Esophagus (tissue), 2 donors: ENCODE measurements around the gene ATXN1. TPM values are rescaled to one million over a fixed set of nuclear protein-coding genes. Genes with fewer than 3 reads are reported as not detected.

ENCODE experiments used
- H3K27ac ChIP-seq, 2 donors: one replicate each; pipeline ENCODE4 v1.5.1; 2013; ENCODE audit warnings: low read depth in 2 of 2, mild to moderate bottlenecking in 2 of 2, inconsistent platforms in 1 of 2, low read length in 1 of 2, moderate library complexity in 1 of 2
- H3K27me3 ChIP-seq, 2 donors: one replicate each; pipeline ENCODE4 v1.6.1; 2013; ENCODE audit warnings: low read length in 2 of 2, control low read depth in 1 of 2, mild to moderate bottlenecking in 1 of 2; ENCODE audit not compliant: insufficient read depth in 2 of 2, control insufficient read depth in 1 of 2
- H3K36me3 ChIP-seq, 2 donors: one replicate each; pipeline ENCODE4 v1.6.1; 2013; ENCODE audit warnings: low read length in 1 of 2; ENCODE audit not compliant: control insufficient read depth in 2 of 2, insufficient read depth in 2 of 2
- H3K4me1 ChIP-seq, 2 donors: one replicate each; pipeline ENCODE4 v1.6.1; 2013; ENCODE audit warnings: low read length in 1 of 2; ENCODE audit not compliant: control insufficient read depth in 2 of 2, insufficient read depth in 2 of 2
- H3K4me3 ChIP-seq, 2 donors: one replicate each; pipeline ENCODE4 v1.5.1; 2013; ENCODE audit warnings: low read length in 2 of 2, mild to moderate bottlenecking in 2 of 2, low read depth in 1 of 2, moderate library complexity in 1 of 2
- H3K9me3 ChIP-seq, 2 donors: one replicate each; pipeline ENCODE4 v1.6.1; 2013; ENCODE audit warnings: mild to moderate bottlenecking in 2 of 2, low read depth in 1 of 2, low read length in 1 of 2, moderate library complexity in 1 of 2; ENCODE audit not compliant: control insufficient read depth in 2 of 2, insufficient read depth in 1 of 2
- WGBS, 2 donors: extraction: QIAGEN DNeasy Blood & Tissue Kit; methylation state at CpG; one replicate each; pipeline ENCODE4 v1.1.7; 2013; 5-methylcytosine and 5-hydroxymethylcytosine counted together
- polyA plus RNA-seq, 2 donors: library from polyadenylated mRNA; stranded (reverse); fragments of 200-250 nt; gene quantifications; one replicate each; pipeline ENCODE4 v1.2.3, GENCODE V29; 2013
- donor health status: healthy with polysubstance abuse.
- donor health status: Bipolar disorder and iron deficiency.

Gene ATXN1
- polyA plus RNA-seq, 2 donors: 4.3 to 8.8 TPM

DNA sequence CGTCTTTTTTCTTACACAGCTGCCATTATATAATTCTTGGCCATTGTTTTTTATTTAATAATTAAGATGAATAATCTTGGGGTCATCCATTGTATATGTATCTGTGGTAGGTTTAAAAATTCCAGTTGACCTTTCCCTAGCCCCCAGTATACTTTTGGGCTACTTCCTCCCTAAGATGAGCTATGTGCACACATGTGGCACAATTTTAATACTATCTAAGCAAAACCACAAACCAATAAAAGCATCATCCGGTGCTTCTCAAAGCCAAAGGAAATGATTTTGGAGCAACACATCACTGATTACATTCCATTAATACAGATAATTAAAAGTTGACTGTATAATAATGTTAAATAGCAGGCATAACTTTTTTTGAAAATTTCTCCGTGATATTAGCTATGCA is 161.2 kb downstream of the ATXN1 start:
- H3K27me3 ChIP-seq: no peaks in the 10 kb centered on the region
- WGBS, 2 donors: 90% methylated on average over 3 of the region's 3 CpGs
- no peaks in the 10 kb centered on the region for H3K4me1 ChIP-seq
- no peak overlapping the region for H3K4me3 ChIP-seq
- no peaks in the 10 kb centered on the region for H3K9me3 ChIP-seq
- no peak overlapping the region for H3K27ac ChIP-seq
- H3K36me3 ChIP-seq: peaks cover 5% of the 10 kb centered on the region in 2 donors

DNA sequence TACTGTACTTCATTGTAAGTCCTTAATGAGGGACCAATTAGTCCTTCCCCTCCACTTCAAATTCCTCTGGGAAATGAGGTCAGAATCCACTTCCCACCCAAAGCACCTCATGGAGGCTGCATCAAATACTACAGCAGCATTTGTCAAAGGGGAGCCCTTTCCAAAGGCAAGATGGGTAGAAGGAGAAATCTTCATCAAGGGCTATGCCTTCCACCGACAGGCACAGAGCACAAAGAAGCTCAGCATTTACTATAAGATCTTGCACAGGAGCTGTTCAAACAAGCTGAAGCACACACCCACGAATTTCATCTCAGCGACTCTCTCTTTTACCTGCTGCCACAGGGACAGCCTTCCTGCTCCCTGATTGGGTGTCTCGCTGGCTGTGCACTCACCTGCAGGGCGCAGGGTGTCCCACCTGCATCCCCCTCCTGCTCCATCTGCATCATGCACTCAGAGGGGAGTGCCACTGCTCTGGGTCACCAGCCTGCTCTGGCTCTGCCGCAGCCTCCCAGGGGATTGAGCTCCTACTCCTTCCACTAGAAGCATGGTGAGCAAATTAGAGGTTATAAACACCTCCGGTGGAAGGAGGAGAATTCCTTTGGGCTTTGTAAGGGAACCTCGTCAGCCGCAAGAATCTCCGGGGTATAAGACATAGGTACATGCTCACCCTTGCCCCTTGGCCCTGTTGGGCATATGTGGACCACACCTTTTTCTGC is 164.5 kb downstream of the ATXN1 start:
- Histone ChIP-seq H3K27ac (no peak overlapping the region), H3K4me3 (no peak overlapping the region), H3K9me3 (no peaks in the 10 kb centered on the region), H3K4me1 (no peaks in the 10 kb centered on the region), H3K36me3 (peaks cover 0 to 3% of the 10 kb centered on the region in 2 donors), H3K27me3 (no peaks in the 10 kb centered on the region)
- 61 to 67% methylated on average over 10 of the region's 10 CpGs for WGBS, 2 donors

DNA sequence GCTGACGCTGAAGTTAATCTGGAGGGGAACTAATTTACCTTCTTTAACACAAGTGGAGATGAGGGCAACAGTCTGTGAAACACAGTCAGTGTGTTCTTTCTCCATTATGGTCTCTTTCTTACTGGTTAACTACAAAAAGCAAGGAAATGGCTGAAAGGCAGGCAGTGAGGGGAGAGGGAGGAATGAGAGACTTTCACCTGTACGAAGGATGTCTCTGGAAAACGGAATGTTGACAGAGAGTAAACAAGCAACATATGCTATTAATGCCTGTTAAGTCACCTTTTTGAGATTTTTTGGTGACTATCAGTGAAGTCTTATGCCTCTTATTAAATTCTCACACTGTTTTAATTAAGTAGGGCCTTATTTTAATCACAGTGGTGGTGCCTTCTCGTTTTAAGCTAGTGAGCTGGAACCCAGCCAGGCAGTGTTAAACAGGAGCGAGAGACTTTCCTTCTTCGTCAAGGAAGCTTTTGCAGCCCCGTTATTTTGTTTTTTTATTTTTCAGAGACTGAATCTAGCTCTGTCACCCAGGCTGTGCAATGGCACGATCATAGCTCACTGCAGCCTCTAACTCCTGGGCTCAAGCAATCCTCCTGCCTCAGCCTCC is 165.6 kb downstream of the ATXN1 start:
- Histone ChIP-seq H3K27ac (no peak overlapping the region), H3K9me3 (no peaks in the 10 kb centered on the region), H3K4me3 (no peak overlapping the region), H3K27me3 (no peaks in the 10 kb centered on the region), H3K36me3 (peaks cover 0 to 3% of the 10 kb centered on the region in 2 donors), H3K4me1 (no peaks in the 10 kb centered on the region)
- 70 to 87% methylated on average over 8 of the region's 8 CpGs for WGBS, 2 donors

DNA sequence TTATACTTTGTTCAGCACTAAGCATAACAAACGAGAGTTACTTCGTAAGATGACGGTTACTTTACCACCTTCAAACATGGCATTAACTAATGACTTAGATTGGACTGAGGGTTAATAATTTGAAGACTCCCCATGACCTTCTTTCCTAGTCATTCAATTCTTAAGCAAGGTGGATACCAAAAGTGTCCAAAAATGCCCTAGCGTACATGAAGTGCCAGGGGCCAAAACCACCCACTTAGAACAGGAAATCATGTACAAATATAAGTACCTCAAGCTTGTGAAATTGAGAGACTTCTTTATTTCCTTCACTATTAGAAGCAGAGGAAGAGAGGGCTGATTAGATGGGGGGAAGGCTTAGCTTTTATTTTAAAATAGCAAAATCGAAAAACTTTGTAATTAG is 166.4 kb downstream of the ATXN1 start:
- Histone ChIP-seq H3K9me3 (no peaks in the 10 kb centered on the region), H3K27ac (no peak overlapping the region), H3K27me3 (no peaks in the 10 kb centered on the region), H3K36me3 (peaks cover 0 to 3% of the 10 kb centered on the region in 2 donors), H3K4me1 (no peaks in the 10 kb centered on the region), H3K4me3 (no peak overlapping the region)
- WGBS, 2 donors: 87 to 91% methylated on average over 5 of the region's 5 CpGs

DNA sequence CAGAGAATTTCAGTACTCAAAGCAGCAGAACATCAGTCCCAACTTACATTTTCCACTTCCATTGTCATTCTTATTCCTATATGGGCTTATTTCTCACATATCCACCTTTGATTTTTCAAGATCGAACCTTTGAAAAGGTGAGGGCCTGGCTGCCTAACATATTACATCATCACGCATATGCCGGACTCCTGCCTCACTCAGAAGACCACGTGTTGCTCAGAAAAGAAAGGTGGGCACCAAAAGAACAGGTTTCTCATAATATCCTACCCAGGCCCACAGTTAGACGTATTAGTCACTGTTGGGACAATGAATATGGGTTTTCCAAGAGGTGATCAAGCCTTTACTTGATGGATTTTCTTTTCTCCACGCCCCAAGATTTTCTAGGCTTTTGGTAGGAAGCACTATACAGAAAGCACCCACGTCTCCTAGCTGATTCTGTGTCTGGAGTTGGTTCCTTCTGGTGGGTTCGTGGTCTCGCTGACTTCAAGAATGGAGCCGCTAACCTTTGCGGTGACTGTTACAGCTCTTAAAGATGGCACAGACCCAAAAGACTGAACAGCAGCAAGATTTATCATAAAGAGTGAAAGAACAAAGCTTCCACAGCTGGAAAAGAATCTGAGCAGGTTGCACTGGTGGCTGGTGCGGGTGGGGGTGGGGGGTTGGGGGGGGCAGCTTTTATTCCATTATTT is 168.9 kb downstream of the ATXN1 start:
- Histone ChIP-seq H3K27me3 (no peaks in the 10 kb centered on the region), H3K9me3 (no peaks in the 10 kb centered on the region), H3K4me3 (no peak overlapping the region), H3K4me1 (no peaks in the 10 kb centered on the region), H3K27ac (no peak overlapping the region), H3K36me3 (no peaks in the 10 kb centered on the region)
- WGBS, 2 donors: 90% methylated on average over 12 of the region's 12 CpGs

DNA sequence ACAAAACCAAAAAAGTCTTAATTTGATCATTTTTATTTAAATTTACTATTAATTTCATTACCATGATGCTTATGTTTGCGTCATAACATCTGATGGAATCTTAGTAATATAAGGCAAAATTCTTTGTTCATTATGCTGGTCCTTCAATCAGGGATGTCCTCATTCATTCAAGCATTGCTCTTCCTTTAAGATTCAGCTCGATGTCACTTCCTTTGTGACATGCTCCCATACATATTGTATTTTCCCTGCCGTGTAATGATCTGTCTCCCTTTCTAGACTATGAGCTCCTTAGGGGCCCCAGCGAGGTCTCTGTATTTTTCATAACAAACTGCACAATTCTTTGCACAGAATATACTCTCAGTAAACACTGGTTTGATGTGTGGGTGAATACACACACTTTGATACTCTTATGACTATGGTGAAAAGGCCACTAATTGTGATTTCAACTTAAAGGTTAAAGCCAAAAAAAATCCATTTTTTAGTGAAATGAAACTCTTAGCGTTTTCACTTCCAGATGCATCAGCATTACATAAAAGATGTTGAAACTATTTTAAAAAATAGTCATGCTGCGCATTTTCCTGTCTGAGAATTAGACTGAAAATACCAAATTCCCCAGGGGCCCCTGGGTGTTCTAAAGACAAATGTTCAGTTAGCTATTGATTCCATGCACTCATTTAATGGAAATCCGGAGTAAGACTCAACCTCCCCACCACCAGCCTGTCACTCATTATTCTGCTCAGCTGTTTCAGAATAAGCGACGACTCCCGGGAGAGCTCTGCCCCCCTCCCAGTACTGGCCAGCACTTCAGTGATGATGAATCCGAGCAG is 169.7 kb downstream of the ATXN1 start:
- H3K27ac ChIP-seq: no peak overlapping the region
- WGBS, 2 donors: 79 to 84% methylated on average over 11 of the region's 11 CpGs
- H3K36me3 ChIP-seq: no peaks in the 10 kb centered on the region
- H3K27me3 ChIP-seq: no peaks in the 10 kb centered on the region
- no peaks in the 10 kb centered on the region for H3K4me1 ChIP-seq
- no peaks in the 10 kb centered on the region for H3K9me3 ChIP-seq
- H3K4me3 ChIP-seq: no peak overlapping the region

DNA sequence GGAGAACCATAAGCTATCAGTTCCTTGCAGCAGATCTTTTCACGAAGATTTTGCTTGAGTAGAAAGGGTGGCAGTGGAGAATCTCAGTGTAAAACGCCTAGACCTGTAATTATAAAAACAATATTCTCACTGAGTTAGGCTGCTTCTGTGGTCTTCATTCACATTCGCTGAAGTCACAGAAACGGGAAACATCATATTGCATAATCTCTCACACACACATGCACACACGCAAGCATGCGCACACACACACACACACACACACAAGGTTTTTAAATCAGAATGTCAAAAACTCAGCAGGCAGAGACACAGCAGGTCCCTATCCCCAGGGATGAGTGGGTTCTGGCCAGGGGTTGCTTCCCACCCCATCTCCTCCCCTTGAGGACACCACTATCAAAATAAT is 175.5 kb downstream of the ATXN1 start:
- Histone ChIP-seq H3K27ac (no peak overlapping the region), H3K9me3 (no peaks in the 10 kb centered on the region), H3K4me1 (peaks cover 0 to 4% of the 10 kb centered on the region in 2 donors), H3K36me3 (peaks cover 0 to 4% of the 10 kb centered on the region in 2 donors), H3K4me3 (no peak overlapping the region), H3K27me3 (no peaks in the 10 kb centered on the region)
- WGBS, 2 donors: 85 to 88% methylated on average over 6 of the region's 6 CpGs

DNA sequence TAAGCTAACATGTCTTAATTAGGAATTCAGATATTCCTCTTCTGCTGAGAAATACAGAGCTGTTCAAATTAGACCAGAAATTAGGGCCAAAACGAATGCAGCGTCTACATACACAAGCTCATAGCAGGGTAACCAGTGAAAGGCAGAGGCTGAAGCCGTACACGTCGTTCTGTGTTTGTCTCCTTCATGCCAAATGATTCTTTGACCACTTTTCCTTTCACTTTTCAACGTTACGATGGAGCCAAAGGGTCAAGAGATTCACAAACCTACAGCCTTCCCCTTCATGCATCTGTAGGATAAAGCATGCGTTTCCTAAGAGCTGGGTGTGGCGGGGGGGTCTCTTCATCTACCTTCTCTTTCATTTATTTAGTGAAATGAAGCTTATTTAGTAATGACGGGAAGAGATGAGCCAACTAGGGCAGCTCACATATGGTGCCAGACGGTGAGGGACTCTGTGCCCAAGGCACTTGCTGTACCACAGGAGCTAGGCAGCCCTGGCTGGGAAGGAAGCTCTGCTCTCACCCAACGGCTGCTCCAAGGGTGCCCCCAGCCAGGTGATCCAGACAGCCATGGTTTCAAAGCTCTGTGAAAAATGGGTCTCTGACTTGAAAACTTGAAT is 178.0 kb downstream of the ATXN1 start:
- H3K27ac ChIP-seq: peak overlapping the region in 1 of 2 donors; percentile 54
- no peak overlapping the region for H3K4me3 ChIP-seq
- WGBS, 2 donors: 80 to 89% methylated on average over 12 of the region's 12 CpGs

More for the DNA sequence above, 178.0 kb downstream of the ATXN1 start:
- H3K36me3 ChIP-seq: peaks cover 0 to 4% of the 10 kb centered on the region in 2 donors
- H3K27me3 ChIP-seq: no peaks in the 10 kb centered on the region
- peaks cover 0 to 4% of the 10 kb centered on the region in 2 donors for H3K4me1 ChIP-seq
- H3K9me3 ChIP-seq: no peaks in the 10 kb centered on the region
